IMR-90 (cell line): ENCODE results near the gene ZNF771. TPM values are rescaled to one million over a fixed set of nuclear protein-coding genes. Genes with fewer than 3 reads are reported as not detected.

ENCODE experiments used
- ATAC-seq: fragments of 200-7000 bp; cut with Tn5 transposase; 2 replicates; pipeline ENCODE4 v1.9.1; 2020; ENCODE audit warnings: low read depth, mild to moderate bottlenecking, moderate library complexity
- BruUV-seq: library from RNA; stranded (reverse); fragments of 400-500 nt; replicated peaks from 2 replicates; lab custom pipeline; 2021; lab: Mats Ljungman, UMichigan
- CTCF ChIA-PET: fragments of 300-600 bp; formaldehyde crosslinking; extraction: SDS; loops from one replicate; lab custom pipeline; 2021; ENCODE audit warnings: antibody characterized with exemption; lab: Yijun Ruan, JAX
- POLR2A ChIA-PET: fragments of 300-600 bp; sonication (Branson Sonifier 250); formaldehyde crosslinking; loops from one replicate; lab custom pipeline; 2022; ENCODE audit warnings: antibody characterized with exemption; ENCODE audit not compliant: unreplicated experiment; lab: Charles Lee
- DNase-seq: peaks from one replicate; pipeline ENCODE4 v3.0.0; 2013
- H2AFZ ChIP-seq: replicated peaks from 2 replicates; pipeline ENCODE3; 2013; ENCODE audit warnings: low read length, mild to moderate bottlenecking; ENCODE audit not compliant: poor library complexity
- H2AK5ac ChIP-seq: 2 replicates; pipeline ENCODE4 v1.6.1; 2013; ENCODE audit warnings: low read depth, low read length, inconsistent platforms
- H2AK9ac ChIP-seq: replicated peaks from 2 replicates; pipeline ENCODE3; 2013; ENCODE audit warnings: mild to moderate bottlenecking, low read depth, low read length, moderate library complexity; ENCODE audit not compliant: poor library complexity
- H2BK120ac ChIP-seq: 2 replicates; pipeline ENCODE4 v1.6.1; 2013; ENCODE audit warnings: low read depth, low read length, inconsistent platforms
- H2BK15ac ChIP-seq: 3 replicates; pipeline ENCODE4 v1.6.1; 2013; ENCODE audit warnings: low read depth, low read length, inconsistent platforms
- H2BK20ac ChIP-seq: 2 replicates; pipeline ENCODE4 v1.6.1; 2013; ENCODE audit warnings: low read depth, mild to moderate bottlenecking, inconsistent platforms, low read length, moderate library complexity
- H2BK5ac ChIP-seq: 2 replicates; pipeline ENCODE4 v1.6.1; 2013; ENCODE audit warnings: mild to moderate bottlenecking, low read depth, low read length, inconsistent platforms; ENCODE audit not compliant: poor library complexity, severe bottlenecking
- H3K14ac ChIP-seq: replicated peaks from 2 replicates; pipeline ENCODE4 v1.6.1; 2013; ENCODE audit warnings: low read depth, low read length, inconsistent platforms
- H3K18ac ChIP-seq: 2 replicates; pipeline ENCODE4 v1.6.1; 2013; ENCODE audit warnings: low read depth, low read length, control low read depth
- H3K23ac ChIP-seq: 2 replicates; pipeline ENCODE4 v1.6.1; 2013; ENCODE audit warnings: low read depth, low read length, inconsistent platforms
- H3K27ac ChIP-seq: 2 replicates; pipeline ENCODE4 v1.5.1; 2013; ENCODE audit warnings: mild to moderate bottlenecking, control low read depth, low read length; ENCODE audit not compliant: insufficient read depth
- H3K27me3 ChIP-seq: 2 replicates; pipeline ENCODE4 v1.6.1; 2013; ENCODE audit warnings: low read length; ENCODE audit not compliant: control insufficient read depth, insufficient read depth
- H3K36me3 ChIP-seq: 2 replicates; pipeline ENCODE4 v1.6.1; 2013; ENCODE audit warnings: low read length, mixed read lengths; ENCODE audit not compliant: control insufficient read depth, insufficient read depth
- H3K4ac ChIP-seq: 2 replicates; pipeline ENCODE4 v1.6.1; 2013; ENCODE audit warnings: low read depth, low read length, inconsistent platforms
- H3K4me1 ChIP-seq: 2 replicates; pipeline ENCODE4 v1.6.1; 2013; ENCODE audit warnings: low read length, mixed read lengths; ENCODE audit not compliant: control insufficient read depth, insufficient read depth
- H3K4me2 ChIP-seq: 2 replicates; pipeline ENCODE4 v1.6.1; 2013; ENCODE audit warnings: low read depth, mild to moderate bottlenecking, control low read depth, low read length, moderate library complexity
- H3K4me3 ChIP-seq: 2 replicates; pipeline ENCODE4 v1.5.1; 2013; ENCODE audit warnings: low read depth, mild to moderate bottlenecking, control low read depth, low read length, moderate library complexity; ENCODE audit not compliant: insufficient read depth
- H3K56ac ChIP-seq: 2 replicates; pipeline ENCODE4 v1.6.1; 2013; ENCODE audit warnings: low read length, inconsistent platforms; ENCODE audit not compliant: insufficient read depth; ENCODE audit errors: extremely low read depth
- H3K79me1 ChIP-seq, 2 experiments: 2 replicates each; pipeline ENCODE4 v1.6.1; 2013; ENCODE audit warnings: low read length in 2 of 2, inconsistent platforms in 1 of 2, low read depth in 1 of 2
- H3K9ac ChIP-seq: 2 replicates; pipeline ENCODE4 v1.6.1; 2013; ENCODE audit warnings: low read depth, low read length, control low read depth
- H3K9me1 ChIP-seq: 2 replicates; pipeline ENCODE4 v1.6.1; 2013; ENCODE audit warnings: low read length, inconsistent platforms; ENCODE audit not compliant: insufficient read depth
- H3K9me3 ChIP-seq: 2 replicates; pipeline ENCODE4 v1.6.1; 2013; ENCODE audit warnings: low read length; ENCODE audit not compliant: control insufficient read depth, insufficient read depth
- H4K20me1 ChIP-seq: 2 replicates; pipeline ENCODE4 v1.6.1; 2013; ENCODE audit warnings: low read length, inconsistent platforms; ENCODE audit not compliant: insufficient read depth
- H4K5ac ChIP-seq: 2 replicates; pipeline ENCODE4 v1.6.1; 2013; ENCODE audit warnings: mild to moderate bottlenecking, low read depth, low read length, control low read depth
- H4K8ac ChIP-seq, 2 experiments: 2 replicates each; pipeline ENCODE4 v1.6.1; 2013; ENCODE audit warnings: low read depth in 2 of 2, low read length in 2 of 2, control low read depth in 1 of 2, inconsistent platforms in 1 of 2
- H4K91ac ChIP-seq: 2 replicates; pipeline ENCODE4 v1.6.1; 2013; ENCODE audit warnings: low read depth, low read length, inconsistent platforms; ENCODE audit not compliant: insufficient read depth
- BHLHE40 ChIP-seq: fragments of 150-350 bp; IDR thresholded peaks from 2 replicates; pipeline ENCODE4 v1.6.1; 2016; ENCODE audit warnings: mild to moderate bottlenecking, low read depth, low read length
- CEBPB ChIP-seq: IDR thresholded peaks from 2 replicates; pipeline ENCODE4 v1.6.1; 2012; ENCODE audit warnings: low read depth, low read length, improper control_type of control experiment
- CHD1 ChIP-seq: IDR thresholded peaks from 2 replicates; pipeline ENCODE4 v1.6.1; 2012; ENCODE audit warnings: low read depth, low read length, improper control_type of control experiment
- FOS ChIP-seq: fragments of 150-350 bp; IDR thresholded peaks from 2 replicates; pipeline ENCODE4 v1.6.1; 2016; ENCODE audit warnings: low read depth, low read length
- MAFK ChIP-seq: IDR thresholded peaks from 2 replicates; pipeline ENCODE4 v1.6.1; 2012; ENCODE audit warnings: low read depth, low read length, improper control_type of control experiment
- MAZ ChIP-seq: IDR thresholded peaks from 2 replicates; pipeline ENCODE4 v1.6.1; 2012; ENCODE audit warnings: low read depth, mild to moderate bottlenecking, low read length, improper control_type of control experiment, moderate library complexity, borderline replicate concordance
- MXI1 ChIP-seq: IDR thresholded peaks from 2 replicates; pipeline ENCODE4 v1.6.1; 2012; ENCODE audit warnings: low read depth, mild to moderate bottlenecking, low read length, moderate library complexity, borderline replicate concordance
- NFE2L2 ChIP-seq: fragments of 150-350 bp; IDR thresholded peaks from 2 replicates; pipeline ENCODE4 v1.6.1; 2016; ENCODE audit warnings: low read depth, mild to moderate bottlenecking, low read length
- RAD21 ChIP-seq: IDR thresholded peaks from 2 replicates; pipeline ENCODE4 v1.6.1; 2012; ENCODE audit warnings: low read length, improper control_type of control experiment
- SMC3 ChIP-seq: fragments of 150-350 bp; IDR thresholded peaks from 2 replicates; pipeline ENCODE4 v1.6.1; 2016; ENCODE audit warnings: low read depth, mild to moderate bottlenecking, antibody characterized with exemption, low read length, moderate library complexity
- WGBS, 2 experiments: methylation state at CpG; one replicate each; pipeline versions ENCODE4 v1.1.5 to v1.1.7; 2013; ENCODE audit warnings: missing lambda C conversion rate in 2 of 2; ENCODE audit not compliant: insufficient read length in 1 of 2; ENCODE audit errors: extremely low coverage in 2 of 2; 5-methylcytosine and 5-hydroxymethylcytosine counted together
- dilution Hi-C: fragments of 300-500 bp; cut with HindIII; formaldehyde crosslinking; loops from one replicate; pipeline ENCODE4 v1.14.3; 2018; ENCODE audit warnings: low sequenced_read_pairs; ENCODE audit not compliant: unreplicated experiment
- in situ Hi-C: fragments of 300-500 bp; cut with MboI; formaldehyde crosslinking; loops from 3 replicates; pipeline ENCODE4 v1.14.3; 2019; ENCODE audit warnings: low sequenced_read_pairs, inconsistent platforms, mixed read lengths
- intact Hi-C: fragments of 100-400 bp; cut with micrococcal nuclease; formaldehyde crosslinking; loops from 2 replicates; pipeline ENCODE4 v1.10.0; 2022
- polyA plus RNA-seq, 3 experiments: library from polyadenylated mRNA; depleted of rRNA; stranded (reverse); fragments of >200 nt; gene quantifications; 2 replicates each; pipeline ENCODE4 v1.2.3, GENCODE V29; 2012; ENCODE audit warnings: low replicate concordance in 1 of 3
- total RNA-seq: library from RNA; depleted of rRNA; stranded (reverse); fragments of >200 nt; gene quantifications from 2 replicates; pipeline ENCODE4 v1.2.3, GENCODE V29; 2012
- TF ChIP-seq, protein P1 (sequence below): conservative IDR thresholded peaks from 2 replicates; pipeline ENCODE4 v1.5.1; 2012; ENCODE audit warnings: mild to moderate bottlenecking, low read depth, low read length, improper control_type of control experiment
- TF ChIP-seq, protein P2 (sequence below): fragments of 150-350 bp; IDR thresholded peaks from 2 replicates; pipeline ENCODE4 v1.6.1; 2016; ENCODE audit warnings: low read depth, mild to moderate bottlenecking, low read length, moderate library complexity, borderline replicate concordance

Gene ZNF771
- total and polyA plus RNA-seq, 2 of the 4 experiments (the other 2 are of a cell fraction): 5.2 to 10.9 TPM

DNA sequence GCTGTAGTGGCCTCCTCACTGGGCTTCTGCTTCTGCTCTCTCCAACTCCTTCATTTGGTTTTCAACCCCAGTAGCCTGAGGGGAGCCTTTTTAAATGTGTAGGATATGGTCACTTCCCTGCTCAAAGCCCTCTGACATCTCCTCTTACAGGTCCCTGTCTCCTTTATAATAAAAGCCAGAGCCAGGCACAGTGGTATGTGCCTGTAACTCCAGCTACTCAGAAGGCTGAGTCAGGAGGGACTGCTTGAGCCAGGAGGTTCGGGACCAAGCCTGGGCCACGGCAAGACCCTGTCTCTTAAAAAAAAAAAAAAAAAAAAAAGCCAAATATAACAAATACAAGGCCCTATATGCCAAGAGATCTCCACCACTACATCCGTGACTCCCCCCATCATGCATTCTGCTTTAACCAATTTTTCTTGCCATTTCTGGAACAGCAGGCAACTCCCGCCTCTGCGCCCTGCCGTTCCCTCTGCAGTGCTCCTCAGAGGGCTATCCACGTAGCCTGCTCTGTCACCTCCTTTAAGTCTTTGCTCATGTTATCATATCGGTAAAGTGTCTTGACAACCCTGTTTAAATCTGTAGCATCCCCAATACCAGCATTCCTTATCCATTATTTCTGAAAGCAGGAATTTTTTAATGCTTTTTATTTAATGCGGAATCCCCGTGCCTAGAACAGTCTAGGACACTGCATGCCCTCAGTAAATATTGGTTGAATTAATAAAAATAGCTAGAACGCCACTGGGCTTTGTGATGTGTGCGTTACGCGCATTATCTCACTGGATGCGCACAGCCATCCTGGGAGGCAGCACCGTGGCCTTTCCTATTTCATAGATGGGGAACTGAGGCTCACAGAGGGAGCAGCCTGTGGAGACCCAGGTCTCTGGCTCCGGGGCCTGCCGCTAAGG is 9.5 kb downstream of the ZNF771 start:
- no TSS peak for BruUV-seq
- in situ Hi-C loops: loop anchor here (25.0 kb wide), 1 partner anchor 230 kb away; the partner anchor contains the start of genes BOLA2B, CORO1A, SLX1A and SULT1A3
- H3K14ac ChIP-seq: no peak overlapping the region
- DNase-seq (no peak), ATAC-seq (no peak)
- no peak overlapping the region; the same call in 1 of the 2 replicates for H3K23ac ChIP-seq
- peak overlapping the region; percentile 95 for H2AFZ ChIP-seq
- H4K20me1 ChIP-seq: peaks cover 9% of the 10 kb centered on the region
- peak overlapping the region; percentile 65 for H3K4me3 ChIP-seq
- H3K4ac ChIP-seq: no peak overlapping the region
- peak overlapping the region; percentile 82 for H2AK9ac ChIP-seq
- H3K9ac ChIP-seq: no peak overlapping the region
- no peak overlapping the region for H3K18ac ChIP-seq
- TF ChIP-seq, protein P1, sequence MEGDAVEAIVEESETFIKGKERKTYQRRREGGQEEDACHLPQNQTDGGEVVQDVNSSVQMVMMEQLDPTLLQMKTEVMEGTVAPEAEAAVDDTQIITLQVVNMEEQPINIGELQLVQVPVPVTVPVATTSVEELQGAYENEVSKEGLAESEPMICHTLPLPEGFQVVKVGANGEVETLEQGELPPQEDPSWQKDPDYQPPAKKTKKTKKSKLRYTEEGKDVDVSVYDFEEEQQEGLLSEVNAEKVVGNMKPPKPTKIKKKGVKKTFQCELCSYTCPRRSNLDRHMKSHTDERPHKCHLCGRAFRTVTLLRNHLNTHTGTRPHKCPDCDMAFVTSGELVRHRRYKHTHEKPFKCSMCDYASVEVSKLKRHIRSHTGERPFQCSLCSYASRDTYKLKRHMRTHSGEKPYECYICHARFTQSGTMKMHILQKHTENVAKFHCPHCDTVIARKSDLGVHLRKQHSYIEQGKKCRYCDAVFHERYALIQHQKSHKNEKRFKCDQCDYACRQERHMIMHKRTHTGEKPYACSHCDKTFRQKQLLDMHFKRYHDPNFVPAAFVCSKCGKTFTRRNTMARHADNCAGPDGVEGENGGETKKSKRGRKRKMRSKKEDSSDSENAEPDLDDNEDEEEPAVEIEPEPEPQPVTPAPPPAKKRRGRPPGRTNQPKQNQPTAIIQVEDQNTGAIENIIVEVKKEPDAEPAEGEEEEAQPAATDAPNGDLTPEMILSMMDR: no peak
- TF ChIP-seq RAD21 (no peak), CEBPB (no peak), MXI1 (no peak), NFE2L2 (no peak), SMC3 (no peak), FOS (no peak), CHD1 (no peak), MAZ (no peak), BHLHE40 (no peak), MAFK (no peak)
- TF ChIP-seq, protein P2, sequence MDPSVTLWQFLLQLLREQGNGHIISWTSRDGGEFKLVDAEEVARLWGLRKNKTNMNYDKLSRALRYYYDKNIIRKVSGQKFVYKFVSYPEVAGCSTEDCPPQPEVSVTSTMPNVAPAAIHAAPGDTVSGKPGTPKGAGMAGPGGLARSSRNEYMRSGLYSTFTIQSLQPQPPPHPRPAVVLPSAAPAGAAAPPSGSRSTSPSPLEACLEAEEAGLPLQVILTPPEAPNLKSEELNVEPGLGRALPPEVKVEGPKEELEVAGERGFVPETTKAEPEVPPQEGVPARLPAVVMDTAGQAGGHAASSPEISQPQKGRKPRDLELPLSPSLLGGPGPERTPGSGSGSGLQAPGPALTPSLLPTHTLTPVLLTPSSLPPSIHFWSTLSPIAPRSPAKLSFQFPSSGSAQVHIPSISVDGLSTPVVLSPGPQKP: no peak
- H3K27me3 ChIP-seq: no peaks in the 10 kb centered on the region
- no peak overlapping the region for H2BK20ac ChIP-seq
- H3K56ac ChIP-seq: no peak overlapping the region
- peak overlapping the region; percentile 68 for H3K4me2 ChIP-seq
- no peaks in the 10 kb centered on the region for H3K9me3 ChIP-seq
- POLR2A ChIA-PET: interaction anchor here (0.5 kb wide), 1 partner anchor 10 kb away, joined by 3 read pairs; the partner anchor contains the start of gene ZNF771
- H4K91ac ChIP-seq: no peak overlapping the region
- H4K5ac ChIP-seq: no peak overlapping the region
- CTCF ChIA-PET: interaction anchor here (0.7 kb wide), 1 partner anchor 7 kb away, joined by 3 read pairs; no protein-coding TSS in a partner anchor
- H2BK120ac ChIP-seq: no peak overlapping the region
- H2BK5ac ChIP-seq: no peak overlapping the region
- intact Hi-C loops: no loop called here
- WGBS, 2 experiments: 83% methylated on average over 7 of the region's 18 CpGs; no CpG with 5 or more reads in 1 of the 2 experiments
- no peaks in the 10 kb centered on the region for H3K4me1 ChIP-seq
- H3K79me1 ChIP-seq: peaks cover 0 to 35% of the 10 kb centered on the region in 2 experiments; a peak in 2 of 4 replicates
- dilution Hi-C loops: no loop called here
- no peak overlapping the region for H2AK5ac ChIP-seq
- no peak overlapping the region for H3K27ac ChIP-seq
- H2BK15ac ChIP-seq: no peak overlapping the region
- H4K8ac ChIP-seq: 0 out of 4 replicates have a peak overlapping the region, but pooled peaks of 1 of the 2 experiments have one; percentile 52
- peaks cover 14% of the 10 kb centered on the region for H3K36me3 ChIP-seq
- H3K9me1 ChIP-seq: peaks cover 6% of the 10 kb centered on the region; the same call in 1 of the 2 replicates
